Right atrium auricular region (tissue), 2 donors: ENCODE data around the gene ASTN2. TPM values are rescaled to one million over a fixed set of nuclear protein-coding genes. Genes with fewer than 3 reads are reported as not detected.

Experiments used
- DNase-seq: peaks from one replicate; pipeline ENCODE4 v3.0.0-alpha.2; 2019; ENCODE audit warnings: low spot score
- H3K27ac ChIP-seq, 2 donors: fragments of 200-600 bp; sonication (generic); 1 replicate in 1 of 2; 2 replicates in 1 of 2; pipeline ENCODE4 v1.5.1; 2016 to 2019
- H3K27me3 ChIP-seq, 2 donors: fragments of 200-600 bp; sonication (generic); one replicate each; pipeline versions ENCODE4 v1.5.1 to v1.6.0; 2017 to 2019
- H3K36me3 ChIP-seq: fragments of 200-600 bp; sonication (generic); one replicate; pipeline ENCODE4 v1.5.1; 2016
- H3K4me1 ChIP-seq, 2 donors: fragments of 200-600 bp; sonication (generic); one replicate each; pipeline versions ENCODE4 v1.5.1 to v1.6.0; 2017 to 2019
- H3K4me3 ChIP-seq, 2 donors: fragments of 200-600 bp; sonication (generic); 1 replicate in 1 of 2; 2 replicates in 1 of 2; pipeline ENCODE4 v1.5.1; 2017 to 2019; ENCODE audit warnings: mild to moderate bottlenecking in 1 of 2, moderate library complexity in 1 of 2
- H3K9me3 ChIP-seq, 2 donors: fragments of 200-600 bp; sonication (generic); one replicate each; pipeline ENCODE4 v1.5.1; 2019
- total RNA-seq, 2 donors: library from RNA; depleted of rRNA; stranded (reverse); fragments of >200 nt; gene quantifications; one replicate each; pipeline ENCODE4 v1.1.0, GENCODE V29; 2016
- TF ChIP-seq, protein P1 (sequence below), 2 donors: fragments of 200-600 bp; sonication (generic); IDR thresholded peaks; one replicate each; pipeline ENCODE4 v1.5.1; 2019; ENCODE audit warnings: antibody characterized with exemption in 2 of 2

ASTN2 gene
- total RNA-seq, 2 donors from 2014 or later: 11.1 to 32.2 TPM

DNA sequence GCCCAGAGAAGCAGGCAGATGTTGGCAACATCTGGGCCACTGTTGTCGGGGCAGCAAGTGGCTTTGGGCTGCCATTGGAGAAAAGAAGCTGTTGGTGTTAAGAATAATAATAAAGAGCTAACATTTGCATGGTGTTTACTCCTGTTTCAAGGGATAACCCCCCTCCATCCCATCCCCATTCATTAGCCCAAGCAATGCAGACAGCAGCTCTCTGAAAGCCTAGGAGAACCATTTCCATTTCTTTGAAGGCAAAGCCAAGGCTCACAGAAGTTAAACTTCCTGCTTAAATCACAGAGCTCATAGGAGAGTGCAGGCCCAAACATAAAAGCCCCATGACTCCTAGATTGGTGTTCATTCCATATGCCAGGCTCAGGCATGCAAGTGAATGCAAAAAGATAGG lies 175.4 kb downstream of the ASTN2 start:
- H3K27ac ChIP-seq: no peak overlapping the region
- no peaks in the 10 kb centered on the region for H3K9me3 ChIP-seq
- TF ChIP-seq, protein P1, sequence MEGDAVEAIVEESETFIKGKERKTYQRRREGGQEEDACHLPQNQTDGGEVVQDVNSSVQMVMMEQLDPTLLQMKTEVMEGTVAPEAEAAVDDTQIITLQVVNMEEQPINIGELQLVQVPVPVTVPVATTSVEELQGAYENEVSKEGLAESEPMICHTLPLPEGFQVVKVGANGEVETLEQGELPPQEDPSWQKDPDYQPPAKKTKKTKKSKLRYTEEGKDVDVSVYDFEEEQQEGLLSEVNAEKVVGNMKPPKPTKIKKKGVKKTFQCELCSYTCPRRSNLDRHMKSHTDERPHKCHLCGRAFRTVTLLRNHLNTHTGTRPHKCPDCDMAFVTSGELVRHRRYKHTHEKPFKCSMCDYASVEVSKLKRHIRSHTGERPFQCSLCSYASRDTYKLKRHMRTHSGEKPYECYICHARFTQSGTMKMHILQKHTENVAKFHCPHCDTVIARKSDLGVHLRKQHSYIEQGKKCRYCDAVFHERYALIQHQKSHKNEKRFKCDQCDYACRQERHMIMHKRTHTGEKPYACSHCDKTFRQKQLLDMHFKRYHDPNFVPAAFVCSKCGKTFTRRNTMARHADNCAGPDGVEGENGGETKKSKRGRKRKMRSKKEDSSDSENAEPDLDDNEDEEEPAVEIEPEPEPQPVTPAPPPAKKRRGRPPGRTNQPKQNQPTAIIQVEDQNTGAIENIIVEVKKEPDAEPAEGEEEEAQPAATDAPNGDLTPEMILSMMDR (IDR thresholded peaks at IDR 0.05): no peak
- DNase-seq: no peak
- H3K27me3 ChIP-seq: no peaks in the 10 kb centered on the region
- H3K36me3 ChIP-seq: no peaks in the 10 kb centered on the region
- no peak overlapping the region for H3K4me3 ChIP-seq
- H3K4me1 ChIP-seq: no peaks in the 10 kb centered on the region

DNA sequence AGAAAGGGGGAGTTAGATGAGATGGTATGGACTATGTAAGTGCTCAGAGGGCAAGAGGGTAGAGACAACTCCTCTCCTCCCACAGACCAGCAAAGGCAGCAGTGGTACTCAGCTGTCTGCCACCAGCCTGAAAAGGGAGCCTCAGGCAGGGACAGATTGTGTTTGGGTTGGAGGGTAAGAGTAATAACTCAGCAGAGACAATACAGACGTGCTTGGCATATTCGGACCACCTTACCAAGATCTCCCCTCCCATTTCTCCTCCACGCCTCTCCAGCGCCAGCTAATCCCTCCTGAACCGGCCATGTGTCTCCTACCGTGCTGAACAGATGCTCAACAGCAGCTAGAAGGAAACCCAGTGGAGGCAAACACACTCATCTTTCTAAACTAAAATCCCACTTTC lies 180.8 kb downstream of the ASTN2 start:
- Histone ChIP-seq H3K27me3 (no peaks in the 10 kb centered on the region), H3K36me3 (no peaks in the 10 kb centered on the region), H3K4me3 (no peak overlapping the region), H3K27ac (no peak overlapping the region), H3K4me1 (no peaks in the 10 kb centered on the region), H3K9me3 (no peaks in the 10 kb centered on the region)
- DNase-seq: no peak
- TF ChIP-seq, protein P1 (IDR thresholded peaks at IDR 0.05): no peak

DNA sequence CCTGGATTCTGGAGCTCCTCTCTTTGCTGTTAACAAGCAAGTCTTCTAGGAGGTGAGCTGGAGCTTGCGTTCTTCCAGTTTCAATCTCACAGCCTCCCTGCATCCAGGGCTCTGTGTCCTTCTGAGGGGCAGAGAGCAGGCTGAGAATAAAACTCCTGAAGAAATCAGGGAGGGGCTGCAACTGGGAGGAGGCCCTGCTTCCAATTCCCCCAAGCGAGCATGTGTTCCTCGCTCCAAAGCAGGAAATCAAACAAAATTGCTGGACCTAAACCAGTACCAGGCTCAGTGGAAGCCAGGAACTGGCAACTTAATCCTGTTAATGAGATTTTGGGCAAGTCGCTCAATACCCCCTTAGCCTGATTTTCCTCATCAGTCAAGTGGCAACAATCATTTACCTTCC lies 181.8 kb downstream of the ASTN2 start:
- H3K4me1 ChIP-seq: no peaks in the 10 kb centered on the region
- no peaks in the 10 kb centered on the region for H3K27me3 ChIP-seq
- no peaks in the 10 kb centered on the region for H3K9me3 ChIP-seq
- no peak overlapping the region for H3K4me3 ChIP-seq
- TF ChIP-seq, protein P1 (IDR thresholded peaks at IDR 0.05): no peak
- no peak for DNase-seq
- H3K27ac ChIP-seq: no peak overlapping the region
- no peaks in the 10 kb centered on the region for H3K36me3 ChIP-seq

DNA sequence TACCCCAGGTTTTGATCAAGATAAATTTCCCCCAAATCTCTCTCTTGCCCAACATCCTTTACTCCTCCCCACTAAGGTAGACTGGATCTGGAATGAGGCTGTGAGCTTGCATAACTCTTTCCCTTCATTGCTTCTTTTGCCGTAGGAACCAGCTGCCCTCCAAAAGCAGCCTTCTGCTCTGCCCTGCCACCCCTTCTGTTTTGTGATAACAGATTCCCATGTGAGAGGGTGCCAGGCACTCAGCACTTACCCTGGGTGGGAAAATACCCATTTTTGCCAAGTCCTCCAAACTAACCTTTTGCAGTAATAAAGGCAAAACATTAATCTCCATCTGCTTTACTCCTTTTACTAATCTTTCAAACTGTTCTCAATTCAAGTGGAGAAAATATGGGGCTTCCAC lies 182.6 kb downstream of the ASTN2 start:
- Histone ChIP-seq H3K27me3 (no peaks in the 10 kb centered on the region), H3K36me3 (no peaks in the 10 kb centered on the region), H3K9me3 (no peaks in the 10 kb centered on the region), H3K27ac (no peak overlapping the region), H3K4me3 (no peak overlapping the region), H3K4me1 (no peaks in the 10 kb centered on the region)
- TF ChIP-seq, protein P1 (IDR thresholded peaks at IDR 0.05): no peak
- no peak for DNase-seq

DNA sequence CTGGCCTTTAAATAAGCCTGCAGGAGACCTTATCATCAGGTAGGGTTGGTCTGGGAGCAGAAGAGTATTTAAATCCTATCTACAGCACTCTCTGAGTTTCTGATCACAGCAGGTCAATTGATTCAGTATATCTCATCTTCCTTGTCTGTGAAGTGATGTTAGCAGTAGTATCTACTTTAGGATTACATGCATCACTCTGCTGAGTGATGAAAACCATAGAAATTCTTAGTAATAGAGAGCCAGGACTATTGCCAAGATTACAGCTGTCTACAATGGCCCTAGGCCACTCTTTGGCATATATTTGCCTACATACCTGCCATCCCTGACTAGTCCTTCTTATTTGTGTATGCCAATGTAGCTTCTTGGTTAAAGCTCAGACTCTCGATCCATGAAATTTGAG lies 183.8 kb downstream of the ASTN2 start:
- Histone ChIP-seq H3K4me3 (no peak overlapping the region), H3K36me3 (no peaks in the 10 kb centered on the region), H3K4me1 (no peaks in the 10 kb centered on the region), H3K27me3 (no peaks in the 10 kb centered on the region), H3K27ac (no peak overlapping the region), H3K9me3 (no peaks in the 10 kb centered on the region)
- no peak for DNase-seq
- TF ChIP-seq, protein P1 (IDR thresholded peaks at IDR 0.05): no peak

DNA sequence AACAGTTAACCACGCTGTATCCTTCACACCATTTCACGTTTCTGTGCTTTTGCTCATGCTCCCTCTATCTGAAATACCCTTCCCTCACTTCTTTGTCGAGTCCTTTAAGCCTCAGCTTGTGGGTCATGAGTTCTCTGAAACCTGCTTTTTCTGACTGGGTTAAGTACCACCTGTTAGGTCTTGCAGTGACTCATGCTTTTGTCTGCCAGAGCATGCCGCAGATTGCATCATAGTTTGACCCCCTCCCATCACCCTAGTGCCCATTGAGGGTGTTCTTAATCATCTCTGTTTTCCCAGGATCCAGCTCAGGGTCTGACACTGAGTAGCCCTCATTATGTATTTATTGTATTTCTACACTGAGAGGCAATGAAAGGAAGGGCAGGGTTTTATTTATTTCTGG lies 190.2 kb downstream of the ASTN2 start:
- H3K27ac ChIP-seq: no peak overlapping the region
- no peaks in the 10 kb centered on the region for H3K27me3 ChIP-seq
- no peaks in the 10 kb centered on the region for H3K9me3 ChIP-seq
- DNase-seq: no peak
- H3K4me1 ChIP-seq: no peaks in the 10 kb centered on the region
- no peak overlapping the region for H3K4me3 ChIP-seq
- H3K36me3 ChIP-seq: no peaks in the 10 kb centered on the region
- TF ChIP-seq, protein P1 (IDR thresholded peaks at IDR 0.05): no peak
